ENCODE data around the gene KRT4.

The KRT4 gene

GRCh38 chr12:52791271-52792184 lies 22.4 kb downstream of the KRT4 start:
- DNase-seq, result no peak

- no peak for DNase-seq
These were observed 23.3 kb downstream of the KRT4 start for GRCh38 chr12:52790427-52791270.

GRCh38 chr12:52789637-52790426 lies 24.1 kb downstream of the KRT4 start:
- no peak for DNase-seq

- DNase-seq, result no peak
These were observed 24.9 kb downstream of the KRT4 start for GRCh38 chr12:52788876-52789636.

- no peak for DNase-seq
These were observed 25.6 kb downstream of the KRT4 start for GRCh38 chr12:52788192-52788875.

- no peak for DNase-seq
These were observed 26.4 kb downstream of the KRT4 start for GRCh38 chr12:52787324-52788191.

GRCh38 chr12:52784909-52785308 lies 29.0 kb downstream of the KRT4 start:
- DNase-seq, result no peak

- DNase-seq, result no peak
These were observed 30.2 kb downstream of the KRT4 start for GRCh38 chr12:52783563-52784316.

- DNase-seq, result no peak
These were observed 31.4 kb downstream of the KRT4 start for GRCh38 chr12:52782502-52782901.

- DNase-seq, result no peak
These were observed 32.4 kb downstream of the KRT4 start for GRCh38 chr12:52781399-52782082.

- no peak for DNase-seq
These were observed 34.0 kb downstream of the KRT4 start for GRCh38 chr12:52779914-52780313.

GRCh38 chr12:52778833-52779232 lies 35.1 kb downstream of the KRT4 start:
- DNase-seq, result no peak

- DNase-seq, result no peak
These were observed 36.4 kb downstream of the KRT4 start for GRCh38 chr12:52777566-52777965.

GRCh38 chr12:52776913-52777395 lies 37.0 kb downstream of the KRT4 start, which contains the start of gene KRT76:
TSS of gene KRT76 (minus strand) at chr12:52777345. CDS start at chr12:52777291, 54 bp downstream.
- DNase-seq, result no peak

GRCh38 chr12:52776435-52776834 lies 37.5 kb downstream of the KRT4 start:
- DNase-seq, result no peak

- no peak for DNase-seq
These were observed 39.2 kb downstream of the KRT4 start for GRCh38 chr12:52774629-52775250.

GRCh38 chr12:52772772-52773171 lies 41.1 kb downstream of the KRT4 start:
- no peak for DNase-seq

- DNase-seq, result no peak
These were observed 41.7 kb downstream of the KRT4 start for GRCh38 chr12:52772188-52772587.
